Activated naive CD4-positive, alpha-beta T cell treated with anti-CD3 and anti-CD28 coated beads, Interleukin-2, amount 50 U/mL, for 72 hours (primary cell): ENCODE measurements around the gene ADARB2. TPM values are rescaled to one million over a fixed set of nuclear protein-coding genes. Genes with fewer than 3 reads are reported as not detected.
"Not testable (repeated sequence)": the region's sequence is repeated elsewhere in the genome, so short reads cannot be mapped to it uniquely, and the experiment has no call there.

Experiments used
- ATAC-seq, 2 donors: fragments of 150-1000 bp; cut with Tn5 transposase; 2 replicates each; pipeline ENCODE4 v1.10.0; 2021; ENCODE audit warnings: mild to moderate bottlenecking in 2 of 2, moderate library complexity in 2 of 2
- DNase-seq, 2 donors: peaks; one replicate each; pipeline ENCODE4 v3.0.0; 2021 to 2022; ENCODE audit warnings: low spot score in 2 of 2
- H3K27ac Mint-ChIP-seq, 2 donors: one replicate each; pipeline ENCODE4 v1.8.0; 2022; ENCODE audit warnings: mild to moderate bottlenecking in 2 of 2, mixed read lengths in 2 of 2
- H3K36me3 Mint-ChIP-seq, 2 donors: one replicate each; pipeline ENCODE4 v1.8.0; 2022; ENCODE audit warnings: mixed read lengths in 2 of 2
- H3K9me3 Mint-ChIP-seq, 2 donors: one replicate each; pipeline ENCODE4 v1.8.0; 2022; ENCODE audit warnings: mixed read lengths in 2 of 2
- total RNA-seq, 2 donors: library from RNA; stranded (reverse); gene quantifications; one replicate each; pipeline ENCODE4 v1.2.3, GENCODE V29; 2022

The ADARB2 gene
- total RNA-seq, 2 donors from 2014 or later, result 0.27 TPM; not detected in 1

DNA sequence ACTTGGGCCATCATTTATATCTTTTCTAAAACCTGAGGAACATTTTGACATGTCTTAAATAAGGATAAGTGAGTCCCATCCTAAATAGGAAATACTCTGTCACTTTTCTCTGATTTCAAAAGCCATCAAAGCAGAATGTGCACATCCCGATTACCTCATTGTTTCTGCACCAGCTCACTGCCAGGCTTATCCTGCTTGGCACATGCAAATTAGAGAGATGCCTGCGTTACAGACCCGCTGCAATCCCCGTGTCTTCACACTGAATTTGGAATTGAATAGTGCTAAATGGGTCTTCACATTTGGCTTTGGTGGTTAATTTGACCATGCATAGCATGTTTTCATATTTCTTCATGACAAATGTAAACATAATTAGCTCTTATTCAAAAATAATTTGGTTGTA lies 401.7 kb downstream of the ADARB2 start:
- DNase-seq (no peak), ATAC-seq (no peak)
- no peaks in the 10 kb centered on the region for H3K9me3 Mint-ChIP-seq
- H3K27ac Mint-ChIP-seq, result no peak overlapping the region
- no peaks in the 10 kb centered on the region for H3K36me3 Mint-ChIP-seq

GRCh38 chr10:1333981-1334380 lies 403.3 kb downstream of the ADARB2 start:
- DNase-seq, result no peak
- Mint-ChIP-seq H3K27ac (no peak overlapping the region), H3K36me3 (no peaks in the 10 kb centered on the region), H3K9me3 (no peaks in the 10 kb centered on the region)
- ATAC-seq, result no peak

DNA sequence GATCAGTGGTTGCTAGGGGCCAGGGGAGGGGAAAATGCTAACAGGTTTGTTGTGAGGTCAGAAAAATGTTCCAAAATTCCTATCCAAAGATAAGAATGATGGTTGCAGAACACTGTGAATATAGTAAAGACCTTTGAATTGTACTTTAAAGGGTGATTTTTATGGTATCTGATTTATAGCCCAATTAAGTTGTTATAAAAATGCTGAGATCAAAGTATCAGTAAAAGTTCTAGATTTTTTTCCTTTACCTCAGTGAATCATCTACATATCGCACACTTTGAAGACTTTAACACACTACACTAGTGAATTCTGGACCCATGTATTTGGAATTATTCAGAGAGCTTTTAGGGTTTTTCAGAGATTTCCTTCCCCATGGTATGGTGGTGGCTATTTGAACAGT lies 405.8 kb downstream of the ADARB2 start:
- peaks cover 5% of the 10 kb centered on the region in 2 donors for H3K9me3 Mint-ChIP-seq
- no peak for DNase-seq
- no peak overlapping the region for H3K27ac Mint-ChIP-seq
- no peaks in the 10 kb centered on the region for H3K36me3 Mint-ChIP-seq
- no peak for ATAC-seq

DNA sequence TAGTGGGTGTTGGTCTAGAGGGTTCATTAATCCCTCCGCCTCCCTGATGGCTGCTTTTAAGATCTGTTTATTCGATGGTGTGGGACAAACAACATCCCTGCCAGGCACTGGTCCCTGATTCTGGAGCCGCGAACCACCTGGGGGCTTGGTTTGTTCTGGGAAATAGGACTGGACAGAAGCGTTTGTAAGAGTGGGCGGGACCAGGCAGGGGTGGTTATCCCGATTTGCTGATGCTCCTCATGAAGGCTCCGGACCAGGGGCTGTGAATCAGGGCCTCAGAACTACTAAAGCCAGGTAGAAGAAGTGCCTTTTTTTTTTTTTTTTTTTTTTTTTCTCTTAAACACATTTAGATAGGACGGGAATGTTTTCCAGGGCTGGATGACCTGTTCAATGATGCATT lies 407.7 kb downstream of the ADARB2 start:
- ATAC-seq (no peak), DNase-seq (no peak)
- Mint-ChIP-seq H3K9me3 (peaks cover 5% of the 10 kb centered on the region in 2 donors), H3K36me3 (no peaks in the 10 kb centered on the region), H3K27ac (no peak overlapping the region)

DNA sequence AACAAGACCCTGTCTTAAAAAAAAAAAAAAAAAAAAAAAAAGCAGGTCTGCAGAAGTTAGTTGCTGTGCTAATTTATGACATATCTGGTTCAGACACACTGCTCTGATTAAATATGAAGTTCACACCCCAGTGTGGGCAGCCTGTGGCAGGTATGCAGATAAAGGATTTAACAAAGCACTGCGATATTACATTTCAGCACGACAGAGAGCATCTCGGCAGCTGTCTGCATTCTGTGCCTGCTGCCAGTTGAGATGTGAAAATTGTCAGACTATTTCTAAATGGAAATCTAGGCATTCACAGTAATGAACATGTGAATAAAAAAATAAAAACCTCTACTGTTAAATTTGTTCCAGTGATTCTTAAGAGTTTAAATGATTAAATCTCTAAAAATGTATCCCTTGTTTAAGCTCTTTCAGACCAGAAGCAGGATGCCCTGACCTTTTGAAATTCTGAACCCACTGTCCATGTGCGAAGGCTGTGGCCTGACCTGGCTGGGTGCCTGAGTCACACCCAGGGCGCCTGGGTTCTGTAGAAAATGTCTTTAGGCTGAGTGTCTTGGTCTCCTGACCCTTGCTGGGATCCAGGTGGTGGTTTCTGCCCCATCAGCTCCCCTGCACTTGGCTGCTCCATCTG lies 408.2 kb downstream of the ADARB2 start:
- peaks cover 5% of the 10 kb centered on the region in 2 donors for H3K9me3 Mint-ChIP-seq
- DNase-seq (no peak), ATAC-seq (no peak)
- H3K36me3 Mint-ChIP-seq, result no peaks in the 10 kb centered on the region
- H3K27ac Mint-ChIP-seq, result no peak overlapping the region

DNA sequence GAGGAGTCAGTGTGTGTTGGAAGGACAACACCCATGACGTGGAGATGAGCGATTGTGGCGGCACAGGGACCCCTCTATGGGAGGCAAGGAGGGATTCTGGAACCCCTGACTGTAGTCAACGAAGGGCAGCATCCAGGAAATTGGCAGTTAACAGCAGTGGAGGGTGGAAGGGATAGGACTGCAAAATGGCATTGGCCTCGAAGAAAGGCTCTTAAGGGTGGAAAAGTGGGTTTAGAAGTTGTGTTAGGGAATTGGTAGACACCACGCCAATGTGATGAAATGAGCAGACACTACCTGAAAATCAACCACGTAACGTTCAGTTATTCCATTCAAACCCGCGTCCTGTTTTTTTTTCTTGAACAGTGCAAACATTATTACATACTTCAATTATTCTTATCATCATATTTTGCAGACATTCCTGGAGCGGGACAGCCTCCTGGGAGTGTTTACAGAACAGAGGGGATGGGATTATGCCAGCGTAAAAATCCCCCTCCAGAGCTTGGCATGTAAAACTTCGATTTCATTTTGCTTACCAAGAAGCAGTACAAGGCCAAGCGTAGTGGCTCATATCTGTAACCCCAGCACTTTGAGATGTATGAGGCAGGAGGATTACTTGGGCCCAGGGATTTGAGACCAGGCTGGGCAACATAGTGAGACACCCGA lies 409.0 kb downstream of the ADARB2 start:
- Mint-ChIP-seq H3K36me3 (no peaks in the 10 kb centered on the region), H3K27ac (peak overlapping the region in 1 of 2 donors; percentile 50), H3K9me3 (peaks cover 5% of the 10 kb centered on the region in 2 donors)
- DNase-seq (no peak), ATAC-seq (no peak)

- H3K27ac Mint-ChIP-seq, result peak overlapping the region; percentile 34 to 50
- ATAC-seq (no peak), DNase-seq (no peak)
- H3K9me3 Mint-ChIP-seq, result peaks cover 5% of the 10 kb centered on the region in 2 donors
- H3K36me3 Mint-ChIP-seq, result no peaks in the 10 kb centered on the region
These were observed 409.6 kb downstream of the ADARB2 start for GRCh38 chr10:1327759-1328158.

DNA sequence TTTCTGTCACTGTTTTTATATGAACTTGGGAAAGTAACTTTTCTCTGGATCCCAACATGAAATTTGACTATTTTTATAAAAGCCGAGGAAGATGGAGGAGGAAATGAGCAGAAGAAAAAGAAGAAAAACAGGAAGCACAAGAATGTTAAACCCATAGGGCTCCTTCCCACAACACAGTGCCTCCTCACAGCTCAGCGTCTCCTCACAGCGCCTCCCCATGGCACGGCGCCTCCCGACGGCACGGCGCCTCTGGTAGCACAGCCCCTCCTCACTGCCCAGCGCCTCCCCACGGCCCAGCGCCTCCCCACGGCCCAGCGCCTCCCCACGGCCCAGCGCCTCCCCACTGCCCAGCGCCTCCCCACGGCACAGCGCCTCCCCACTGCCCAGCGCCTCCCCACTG lies 410.8 kb downstream of the ADARB2 start:
- ATAC-seq, H3K36me3 Mint-ChIP-seq, H3K27ac Mint-ChIP-seq, H3K9me3 Mint-ChIP-seq, DNase-seq: not testable (repeated sequence)

- DNase-seq, result no peak
- ATAC-seq, result no peak
- no peak overlapping the region for H3K27ac Mint-ChIP-seq
- peaks cover 5% of the 10 kb centered on the region in 2 donors for H3K9me3 Mint-ChIP-seq
- H3K36me3 Mint-ChIP-seq, result no peaks in the 10 kb centered on the region
These were observed 412.4 kb downstream of the ADARB2 start for GRCh38 chr10:1324903-1325302.

DNA sequence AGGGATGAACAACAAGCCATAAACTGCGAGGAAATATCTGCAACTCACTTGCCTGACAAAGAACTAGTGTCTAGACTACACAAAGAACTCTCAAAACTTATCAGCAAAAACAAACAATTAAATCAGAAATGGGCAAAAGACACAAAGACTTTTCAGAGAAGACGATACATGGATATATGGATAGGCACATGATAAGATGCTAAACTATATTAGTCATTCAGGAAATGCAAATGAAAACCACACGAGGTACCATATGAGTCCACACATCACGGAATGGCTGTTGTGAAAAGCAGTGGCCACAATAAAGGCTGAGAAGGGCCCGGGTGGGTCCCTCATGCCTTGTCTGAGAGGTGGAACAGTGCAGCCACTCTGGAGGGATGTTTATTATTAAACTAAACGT lies 413.4 kb downstream of the ADARB2 start:
- peak in 1 of 2 donors; percentile 31 for DNase-seq
- peak; percentile 57 to 93 for ATAC-seq
- Mint-ChIP-seq H3K9me3 (peaks cover 5% of the 10 kb centered on the region in 2 donors), H3K27ac (no peak overlapping the region), H3K36me3 (no peaks in the 10 kb centered on the region)

- Mint-ChIP-seq H3K27ac (no peak overlapping the region), H3K9me3 (no peaks in the 10 kb centered on the region), H3K36me3 (no peaks in the 10 kb centered on the region)
- ATAC-seq, result peak; percentile 13 to 82
- DNase-seq, result no peak
These were observed 416.5 kb downstream of the ADARB2 start for GRCh38 chr10:1320739-1321320.

- DNase-seq (no peak), ATAC-seq (no peak)
- H3K9me3 Mint-ChIP-seq, result no peaks in the 10 kb centered on the region
- no peaks in the 10 kb centered on the region for H3K36me3 Mint-ChIP-seq
- no peak overlapping the region for H3K27ac Mint-ChIP-seq
These were observed 420.5 kb downstream of the ADARB2 start for GRCh38 chr10:1316809-1317143.

- ATAC-seq, result no peak
- DNase-seq, result no peak
- no peaks in the 10 kb centered on the region for H3K36me3 Mint-ChIP-seq
- no peak overlapping the region for H3K27ac Mint-ChIP-seq
- H3K9me3 Mint-ChIP-seq, result no peaks in the 10 kb centered on the region
These were observed 421.1 kb downstream of the ADARB2 start for GRCh38 chr10:1316121-1316808.

- H3K9me3 Mint-ChIP-seq, result no peaks in the 10 kb centered on the region
- H3K27ac Mint-ChIP-seq, result no peak overlapping the region
- DNase-seq (no peak), ATAC-seq (no peak)
- no peaks in the 10 kb centered on the region for H3K36me3 Mint-ChIP-seq
These were observed 422.1 kb downstream of the ADARB2 start for GRCh38 chr10:1315178-1315577.

DNA sequence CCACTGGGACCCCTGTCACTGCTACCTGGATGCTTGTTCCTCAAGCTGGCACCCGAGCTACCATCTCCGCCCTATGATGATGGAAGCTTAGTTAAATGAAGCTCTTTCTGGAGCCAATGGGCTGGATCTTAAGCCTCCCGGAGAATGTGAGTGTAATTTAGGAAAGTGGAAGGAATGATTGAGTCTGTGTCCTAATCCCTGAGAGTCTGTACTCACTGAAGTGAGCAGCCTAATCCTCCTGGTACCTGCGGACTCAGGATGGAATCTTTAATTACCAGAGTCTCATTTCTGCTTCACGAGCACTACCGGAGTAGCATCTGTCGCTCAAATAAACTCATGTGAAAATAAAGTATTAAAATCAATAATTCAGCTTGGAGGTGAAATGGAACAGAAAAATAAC lies 425.6 kb downstream of the ADARB2 start:
- ATAC-seq (no peak), DNase-seq (no peak)
- H3K36me3 Mint-ChIP-seq, result no peaks in the 10 kb centered on the region
- H3K27ac Mint-ChIP-seq, result no peak overlapping the region
- no peaks in the 10 kb centered on the region for H3K9me3 Mint-ChIP-seq

GRCh38 chr10:1310271-1310789 lies 427.0 kb downstream of the ADARB2 start:
- DNase-seq (no peak), ATAC-seq (no peak)
- no peaks in the 10 kb centered on the region for H3K36me3 Mint-ChIP-seq
- H3K9me3 Mint-ChIP-seq, result no peaks in the 10 kb centered on the region
- H3K27ac Mint-ChIP-seq, result no peak overlapping the region

- ATAC-seq (no peak), DNase-seq (no peak)
- H3K9me3 Mint-ChIP-seq, result no peaks in the 10 kb centered on the region
- no peak overlapping the region for H3K27ac Mint-ChIP-seq
- H3K36me3 Mint-ChIP-seq, result no peaks in the 10 kb centered on the region
These were observed 427.6 kb downstream of the ADARB2 start for GRCh38 chr10:1309617-1310270.
